Measurements from ENCODE around the gene PARM1.

DNA sequence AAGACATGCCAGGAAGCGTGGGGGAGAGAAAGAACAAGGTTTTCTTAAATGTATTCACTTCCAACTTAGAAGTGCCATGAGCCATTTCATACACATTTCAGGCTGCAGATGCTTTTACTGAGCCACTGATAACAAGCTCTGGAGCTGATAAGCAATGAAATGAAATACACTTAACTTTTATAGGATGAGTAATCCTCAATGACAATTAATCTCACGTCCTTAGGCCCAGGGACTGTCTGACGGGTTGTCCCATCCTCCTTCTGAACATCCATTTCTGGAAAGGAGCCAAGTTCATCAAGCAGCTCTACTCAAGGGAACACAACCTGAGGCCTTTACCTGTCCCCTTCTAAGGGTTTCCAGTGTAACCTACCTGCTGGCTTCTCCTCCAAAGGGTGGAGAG, 121.2 kb downstream of the PARM1 start:
- no peak for TF ChIP-seq POLR2A (IDR thresholded peaks at IDR 0.05; ENCODE audit: low read depth, low read length)
- no peak for TF ChIP-seq POLR2AphosphoS5 (IDR thresholded peaks at IDR 0.05; ENCODE audit: low read depth, low read length)
- no peak for TF ChIP-seq TAF1 (IDR thresholded peaks at IDR 0.05; ENCODE audit: borderline replicate concordance, low read depth, low read length)

Measured in GM12892 (cell line).